Measurements from ENCODE around the gene ARID3C.

- TF ChIP-seq EZH2 (IDR thresholded peaks at IDR 0.05; ENCODE audit: insufficient read depth, poor library complexity, severe bottlenecking) (no peak), EZH2phosphoT487 (IDR thresholded peaks at IDR 0.05; ENCODE audit: insufficient read depth, low read depth) (no peak)
These were observed 21.5 kb downstream of the ARID3C start for GRCh38 chr9:34607331-34607730.
